IMR-90 (cell line): ENCODE measurements around the gene PDCD2L. TPM values are rescaled to one million over a fixed set of nuclear protein-coding genes. Genes with fewer than 3 reads are reported as not detected.
"Not testable (repeated sequence)": the region's sequence is repeated elsewhere in the genome, so short reads cannot be mapped to it uniquely, and the experiment has no call there.

Experiments
- ATAC-seq: fragments of 200-7000 bp; cut with Tn5 transposase; 2 replicates; pipeline ENCODE4 v1.9.1; 2020; ENCODE audit warnings: low read depth, mild to moderate bottlenecking, moderate library complexity
- BruUV-seq: library from RNA; stranded (reverse); fragments of 400-500 nt; replicated peaks from 2 replicates; lab custom pipeline; 2021; lab: Mats Ljungman, UMichigan
- CTCF ChIA-PET: fragments of 300-600 bp; formaldehyde crosslinking; extraction: SDS; loops from one replicate; lab custom pipeline; 2021; ENCODE audit warnings: antibody characterized with exemption; lab: Yijun Ruan, JAX
- POLR2A ChIA-PET: fragments of 300-600 bp; sonication (Branson Sonifier 250); formaldehyde crosslinking; loops from one replicate; lab custom pipeline; 2022; ENCODE audit warnings: antibody characterized with exemption; ENCODE audit not compliant: unreplicated experiment; lab: Charles Lee
- DNase-seq: peaks from one replicate; pipeline ENCODE4 v3.0.0; 2013
- H2AFZ ChIP-seq: replicated peaks from 2 replicates; pipeline ENCODE3; 2013; ENCODE audit warnings: low read length, mild to moderate bottlenecking; ENCODE audit not compliant: poor library complexity
- H2AK5ac ChIP-seq: 2 replicates; pipeline ENCODE4 v1.6.1; 2013; ENCODE audit warnings: low read depth, low read length, inconsistent platforms
- H2AK9ac ChIP-seq: replicated peaks from 2 replicates; pipeline ENCODE3; 2013; ENCODE audit warnings: mild to moderate bottlenecking, low read depth, low read length, moderate library complexity; ENCODE audit not compliant: poor library complexity
- H2BK120ac ChIP-seq: 2 replicates; pipeline ENCODE4 v1.6.1; 2013; ENCODE audit warnings: low read depth, low read length, inconsistent platforms
- H2BK15ac ChIP-seq: 3 replicates; pipeline ENCODE4 v1.6.1; 2013; ENCODE audit warnings: low read depth, low read length, inconsistent platforms
- H2BK20ac ChIP-seq: 2 replicates; pipeline ENCODE4 v1.6.1; 2013; ENCODE audit warnings: low read depth, mild to moderate bottlenecking, inconsistent platforms, low read length, moderate library complexity
- H2BK5ac ChIP-seq: 2 replicates; pipeline ENCODE4 v1.6.1; 2013; ENCODE audit warnings: mild to moderate bottlenecking, low read depth, low read length, inconsistent platforms; ENCODE audit not compliant: poor library complexity, severe bottlenecking
- H3K14ac ChIP-seq: replicated peaks from 2 replicates; pipeline ENCODE4 v1.6.1; 2013; ENCODE audit warnings: low read depth, low read length, inconsistent platforms
- H3K18ac ChIP-seq: 2 replicates; pipeline ENCODE4 v1.6.1; 2013; ENCODE audit warnings: low read depth, low read length, control low read depth
- H3K23ac ChIP-seq: 2 replicates; pipeline ENCODE4 v1.6.1; 2013; ENCODE audit warnings: low read depth, low read length, inconsistent platforms
- H3K27ac ChIP-seq: 2 replicates; pipeline ENCODE4 v1.5.1; 2013; ENCODE audit warnings: mild to moderate bottlenecking, control low read depth, low read length; ENCODE audit not compliant: insufficient read depth
- H3K27me3 ChIP-seq: 2 replicates; pipeline ENCODE4 v1.6.1; 2013; ENCODE audit warnings: low read length; ENCODE audit not compliant: control insufficient read depth, insufficient read depth
- H3K36me3 ChIP-seq: 2 replicates; pipeline ENCODE4 v1.6.1; 2013; ENCODE audit warnings: low read length, mixed read lengths; ENCODE audit not compliant: control insufficient read depth, insufficient read depth
- H3K4ac ChIP-seq: 2 replicates; pipeline ENCODE4 v1.6.1; 2013; ENCODE audit warnings: low read depth, low read length, inconsistent platforms
- H3K4me1 ChIP-seq: 2 replicates; pipeline ENCODE4 v1.6.1; 2013; ENCODE audit warnings: low read length, mixed read lengths; ENCODE audit not compliant: control insufficient read depth, insufficient read depth
- H3K4me2 ChIP-seq: 2 replicates; pipeline ENCODE4 v1.6.1; 2013; ENCODE audit warnings: low read depth, mild to moderate bottlenecking, control low read depth, low read length, moderate library complexity
- H3K4me3 ChIP-seq: 2 replicates; pipeline ENCODE4 v1.5.1; 2013; ENCODE audit warnings: low read depth, mild to moderate bottlenecking, control low read depth, low read length, moderate library complexity; ENCODE audit not compliant: insufficient read depth
- H3K56ac ChIP-seq: 2 replicates; pipeline ENCODE4 v1.6.1; 2013; ENCODE audit warnings: low read length, inconsistent platforms; ENCODE audit not compliant: insufficient read depth; ENCODE audit errors: extremely low read depth
- H3K79me1 ChIP-seq, 2 experiments: 2 replicates each; pipeline ENCODE4 v1.6.1; 2013; ENCODE audit warnings: low read length in 2 of 2, inconsistent platforms in 1 of 2, low read depth in 1 of 2
- H3K9ac ChIP-seq: 2 replicates; pipeline ENCODE4 v1.6.1; 2013; ENCODE audit warnings: low read depth, low read length, control low read depth
- H3K9me1 ChIP-seq: 2 replicates; pipeline ENCODE4 v1.6.1; 2013; ENCODE audit warnings: low read length, inconsistent platforms; ENCODE audit not compliant: insufficient read depth
- H3K9me3 ChIP-seq: 2 replicates; pipeline ENCODE4 v1.6.1; 2013; ENCODE audit warnings: low read length; ENCODE audit not compliant: control insufficient read depth, insufficient read depth
- H4K20me1 ChIP-seq: 2 replicates; pipeline ENCODE4 v1.6.1; 2013; ENCODE audit warnings: low read length, inconsistent platforms; ENCODE audit not compliant: insufficient read depth
- H4K5ac ChIP-seq: 2 replicates; pipeline ENCODE4 v1.6.1; 2013; ENCODE audit warnings: mild to moderate bottlenecking, low read depth, low read length, control low read depth
- H4K8ac ChIP-seq, 2 experiments: 2 replicates each; pipeline ENCODE4 v1.6.1; 2013; ENCODE audit warnings: low read depth in 2 of 2, low read length in 2 of 2, control low read depth in 1 of 2, inconsistent platforms in 1 of 2
- H4K91ac ChIP-seq: 2 replicates; pipeline ENCODE4 v1.6.1; 2013; ENCODE audit warnings: low read depth, low read length, inconsistent platforms; ENCODE audit not compliant: insufficient read depth
- WGBS, 2 experiments: methylation state at CpG; one replicate each; pipeline versions ENCODE4 v1.1.5 to v1.1.7; 2013; ENCODE audit warnings: missing lambda C conversion rate in 2 of 2; ENCODE audit not compliant: insufficient read length in 1 of 2; ENCODE audit errors: extremely low coverage in 2 of 2; 5-methylcytosine and 5-hydroxymethylcytosine counted together
- dilution Hi-C: fragments of 300-500 bp; cut with HindIII; formaldehyde crosslinking; loops from one replicate; pipeline ENCODE4 v1.14.3; 2018; ENCODE audit warnings: low sequenced_read_pairs; ENCODE audit not compliant: unreplicated experiment
- in situ Hi-C: fragments of 300-500 bp; cut with MboI; formaldehyde crosslinking; loops from 3 replicates; pipeline ENCODE4 v1.14.3; 2019; ENCODE audit warnings: low sequenced_read_pairs, inconsistent platforms, mixed read lengths
- intact Hi-C: fragments of 100-400 bp; cut with micrococcal nuclease; formaldehyde crosslinking; loops from 2 replicates; pipeline ENCODE4 v1.10.0; 2022
- polyA plus RNA-seq, 3 experiments: library from polyadenylated mRNA; depleted of rRNA; stranded (reverse); fragments of >200 nt; gene quantifications; 2 replicates each; pipeline ENCODE4 v1.2.3, GENCODE V29; 2012; ENCODE audit warnings: low replicate concordance in 1 of 3
- total RNA-seq: library from RNA; depleted of rRNA; stranded (reverse); fragments of >200 nt; gene quantifications from 2 replicates; pipeline ENCODE4 v1.2.3, GENCODE V29; 2012

PDCD2L gene
- total and polyA plus RNA-seq, 2 of the 4 experiments (the other 2 are of a cell fraction) = 10.6 to 13.0 TPM

DNA sequence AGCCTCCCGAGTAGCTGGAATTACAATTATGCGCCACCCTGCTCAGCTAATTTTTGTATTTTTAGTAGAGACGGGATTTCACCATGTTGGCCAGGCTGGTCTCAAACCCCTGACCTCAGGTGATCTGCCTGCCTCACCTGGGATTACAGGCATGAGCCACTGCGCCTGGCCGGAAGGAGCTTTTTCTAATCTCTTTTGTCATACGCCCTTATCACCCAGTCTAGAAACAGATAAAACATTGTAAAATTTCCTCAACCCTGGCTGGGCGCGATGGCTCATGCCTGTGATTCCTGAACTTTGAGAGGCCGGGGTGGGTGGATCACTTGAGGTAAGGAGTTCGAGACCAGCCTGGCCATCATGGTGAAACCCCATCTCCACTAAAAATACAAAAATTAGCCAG, 35.0 kb upstream of the PDCD2L start:
- H3K9me3 ChIP-seq, H2AK5ac ChIP-seq, H2AK9ac ChIP-seq, H3K18ac ChIP-seq, H2BK15ac ChIP-seq, CTCF ChIA-PET, in situ Hi-C loops, H3K9ac ChIP-seq, H3K4ac ChIP-seq, H3K23ac ChIP-seq, H3K27ac ChIP-seq, POLR2A ChIA-PET, H2BK20ac ChIP-seq, H2BK5ac ChIP-seq, dilution Hi-C loops, H3K4me3 ChIP-seq, DNase-seq, H4K5ac ChIP-seq, H2BK120ac ChIP-seq, H3K56ac ChIP-seq, ATAC-seq, H4K8ac ChIP-seq, H3K4me2 ChIP-seq, H4K91ac ChIP-seq, H3K27me3 ChIP-seq, BruUV-seq, H2AFZ ChIP-seq, H3K14ac ChIP-seq: not testable (repeated sequence)
- Histone ChIP-seq H3K9me1 (peaks cover 30% of the 10 kb centered on the region), H3K79me1 (peaks cover 32 to 72% of the 10 kb centered on the region in 2 experiments), H3K4me1 (peaks cover 15% of the 10 kb centered on the region), H4K20me1 (peaks cover 43% of the 10 kb centered on the region), H3K36me3 (peaks cover 47% of the 10 kb centered on the region)
- WGBS, 2 experiments = no CpG with 5 or more reads among the region's 10 CpGs
- intact Hi-C loops = loop anchor here (5.0 kb wide), 1 partner anchor 33 kb away; the partner anchor contains the start of gene PDCD2L
